ENCODE results near the gene CLRN2. TPM values are rescaled to one million over a fixed set of nuclear protein-coding genes. Genes with fewer than 3 reads are reported as not detected.

The CLRN2 gene
- total and polyA plus RNA-seq, 10 donors, result not detected

DNA sequence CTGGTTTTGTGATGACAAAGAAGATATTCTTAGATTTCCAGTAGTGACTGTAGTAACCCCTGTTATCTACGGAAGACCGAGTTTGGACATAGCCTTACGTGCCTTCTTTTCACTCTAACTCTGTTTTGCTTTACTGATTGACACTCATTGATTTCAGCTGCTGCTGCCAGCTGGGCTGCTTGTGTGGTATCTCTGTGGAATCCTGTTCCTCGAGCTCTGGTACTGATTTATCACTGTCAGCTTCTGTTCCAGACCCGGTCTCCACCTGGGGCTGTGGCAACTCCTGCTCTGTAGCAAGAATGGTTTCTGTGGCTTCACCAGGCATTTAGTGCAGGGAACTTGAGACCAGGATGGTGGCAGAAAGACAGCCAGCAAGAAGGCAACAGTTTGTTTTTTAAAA lies 37.5 kb downstream of the CLRN2 start:
- Histone ChIP-seq H3K36me3 (no peaks in the 10 kb centered on the region), H3K27ac (no peak overlapping the region), H3K27me3 (replicated peaks in 1 of 7) (peaks cover 0 to 7% (median 0%) of the 10 kb centered on the region in 7 donors), H3K9me3 (no peaks in the 10 kb centered on the region), H3K4me1 (peaks cover 0 to 14% (median 0%) of the 10 kb centered on the region in 6 donors), H3K4me3 (no peak overlapping the region)
- intact Hi-C loops (cut with DNase I; ENCODE audit: low total_unique reads), result no loop called here
- 56 to 78% (median 58%) methylated on average over 5 of the region's 5 CpGs for WGBS, 5 donors
- DNase-seq, result no peak
- no peak for TF ChIP-seq CTCF (IDR thresholded peaks at IDR 0.05 in 8 of 11, conservative IDR thresholded peaks at IDR 0.05 in 3 of 11)
- no peak for TF ChIP-seq POLR2A (IDR thresholded peaks at IDR 0.05)
- TF ChIP-seq POLR2AphosphoS5 (IDR thresholded peaks at IDR 0.05), result no peak

- 63 to 86% (median 80%) methylated on average over 4 of the region's 4 CpGs for WGBS, 5 donors
- intact Hi-C loops (cut with DNase I; ENCODE audit: low total_unique reads), result no loop called here
- Histone ChIP-seq H3K36me3 (no peaks in the 10 kb centered on the region), H3K9me3 (no peaks in the 10 kb centered on the region), H3K27ac (no peak overlapping the region), H3K27me3 (replicated peaks in 1 of 7) (peaks cover 0 to 7% (median 0%) of the 10 kb centered on the region in 7 donors), H3K4me1 (peaks cover 0 to 5% (median 0%) of the 10 kb centered on the region in 6 donors), H3K4me3 (no peak overlapping the region)
- TF ChIP-seq POLR2A (IDR thresholded peaks at IDR 0.05), result no peak
- no peak for TF ChIP-seq CTCF (IDR thresholded peaks at IDR 0.05 in 8 of 11, conservative IDR thresholded peaks at IDR 0.05 in 3 of 11)
- TF ChIP-seq POLR2AphosphoS5 (IDR thresholded peaks at IDR 0.05), result no peak
- no peak for DNase-seq
Measured at GRCh38 chr4:17554568-17554967, 39.6 kb downstream of the CLRN2 start.

GRCh38 chr4:17556498-17556897 lies 41.5 kb downstream of the CLRN2 start:
- no peaks in the 10 kb centered on the region for H3K4me1 ChIP-seq
- TF ChIP-seq CTCF (IDR thresholded peaks at IDR 0.05 in 8 of 11, conservative IDR thresholded peaks at IDR 0.05 in 3 of 11) (no peak), POLR2A (IDR thresholded peaks at IDR 0.05) (no peak), POLR2AphosphoS5 (IDR thresholded peaks at IDR 0.05) (no peak)
- peaks cover 0 to 7% (median 0%) of the 10 kb centered on the region in 7 donors for H3K27me3 ChIP-seq (replicated peaks in 1 of 7)
- H3K9me3 ChIP-seq, result no peaks in the 10 kb centered on the region
- no peak overlapping the region for H3K4me3 ChIP-seq
- H3K27ac ChIP-seq, result no peak overlapping the region
- H3K36me3 ChIP-seq, result no peaks in the 10 kb centered on the region
- DNase-seq, result no peak
- intact Hi-C loops (cut with DNase I; ENCODE audit: low total_unique reads), result no loop called here

GRCh38 chr4:17557880-17558279 lies 42.9 kb downstream of the CLRN2 start:
- no peaks in the 10 kb centered on the region for H3K36me3 ChIP-seq
- no peak overlapping the region for H3K27ac ChIP-seq
- 83 to 89% (median 84%) methylated on average over 5 of the region's 5 CpGs for WGBS, 5 donors
- H3K27me3 ChIP-seq (replicated peaks in 1 of 7), result peaks cover 0 to 4% (median 0%) of the 10 kb centered on the region in 7 donors
- TF ChIP-seq CTCF (IDR thresholded peaks at IDR 0.05 in 8 of 11, conservative IDR thresholded peaks at IDR 0.05 in 3 of 11), result no peak
- no peak for TF ChIP-seq POLR2AphosphoS5 (IDR thresholded peaks at IDR 0.05)
- no peak for TF ChIP-seq POLR2A (IDR thresholded peaks at IDR 0.05)
- H3K9me3 ChIP-seq, result no peaks in the 10 kb centered on the region
- H3K4me3 ChIP-seq, result no peak overlapping the region
- intact Hi-C loops (cut with DNase I; ENCODE audit: low total_unique reads), result no loop called here
- H3K4me1 ChIP-seq, result no peaks in the 10 kb centered on the region
- DNase-seq, result no peak

Data from spleen (tissue), 11 donors.